H4 (cell line): Measurements from ENCODE around the gene SOHLH1. TPM values are rescaled to one million over a fixed set of nuclear protein-coding genes. Genes with fewer than 3 reads are reported as not detected.

Source experiments
- DNase-seq: peaks from one replicate; pipeline ENCODE4 v3.0.0-alpha.2; 2015; ENCODE audit warnings: low spot score
- total RNA-seq: library from RNA; depleted of rRNA; stranded (reverse); fragments of >200 nt; shearing (Covaris generic); gene quantifications from 2 replicates; pipeline ENCODE4 v1.2.3, GENCODE V29; 2014; rRNA removed

The SOHLH1 gene
- total RNA-seq, 1 experiment from 2014 or later, result not detected

DNA sequence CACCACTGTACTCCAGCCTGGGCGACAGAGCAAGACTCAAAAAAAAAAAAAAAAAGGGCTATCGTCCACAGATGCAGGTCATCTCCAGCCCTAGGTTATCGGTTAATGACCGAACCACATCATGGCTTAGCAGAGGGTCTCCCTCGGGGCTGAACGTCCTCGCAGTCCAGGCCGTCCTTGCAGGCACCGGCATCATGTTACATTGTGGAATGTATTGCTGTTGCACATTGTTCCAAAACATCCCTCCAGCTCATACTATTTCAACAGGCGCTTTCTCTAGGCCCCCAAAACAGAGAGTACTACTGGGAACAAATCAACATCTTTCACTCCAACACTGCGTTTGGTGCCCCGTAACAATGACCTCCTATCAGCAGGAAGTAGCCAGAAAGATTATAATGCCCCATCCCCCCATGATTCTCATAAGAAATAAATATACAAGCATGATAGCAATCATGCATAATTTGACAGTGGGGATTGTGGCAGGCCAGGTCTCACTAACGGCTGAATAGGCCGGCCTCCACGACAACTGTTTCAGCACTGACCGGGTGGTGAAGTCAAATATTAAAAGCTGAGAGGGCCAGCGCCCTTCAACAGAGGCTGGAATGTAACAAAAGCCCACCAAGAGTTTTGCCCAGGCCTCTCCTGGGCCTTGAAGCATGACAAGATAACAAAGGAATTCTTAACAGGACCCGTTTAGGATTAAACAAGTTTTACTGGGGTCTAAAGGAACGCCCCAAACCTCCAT, 37.3 kb downstream of the SOHLH1 start:
- no peak for DNase-seq

- DNase-seq, result no peak
These were observed 38.9 kb downstream of the SOHLH1 start for GRCh38 chr9:135660407-135660806.

DNA sequence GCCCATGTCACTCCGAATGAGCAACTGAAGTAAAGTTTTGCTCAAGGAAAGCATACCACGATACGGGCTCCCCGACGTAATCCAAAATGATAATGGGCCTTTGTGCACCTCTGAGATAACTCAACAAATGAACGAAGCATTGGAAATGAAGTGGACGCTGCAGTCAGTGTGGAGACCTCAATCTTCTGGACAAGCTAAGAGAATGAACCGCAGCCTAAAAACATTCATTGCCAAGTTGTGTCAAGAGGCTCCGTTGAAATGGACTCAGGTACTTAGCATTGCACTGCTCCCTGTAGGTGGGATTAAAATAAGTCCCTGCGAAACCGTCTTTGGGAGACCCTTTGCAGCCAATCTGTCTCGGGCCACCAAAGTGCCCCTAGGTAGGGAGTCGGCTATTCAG, 40.0 kb downstream of the SOHLH1 start:
- no peak for DNase-seq

DNA sequence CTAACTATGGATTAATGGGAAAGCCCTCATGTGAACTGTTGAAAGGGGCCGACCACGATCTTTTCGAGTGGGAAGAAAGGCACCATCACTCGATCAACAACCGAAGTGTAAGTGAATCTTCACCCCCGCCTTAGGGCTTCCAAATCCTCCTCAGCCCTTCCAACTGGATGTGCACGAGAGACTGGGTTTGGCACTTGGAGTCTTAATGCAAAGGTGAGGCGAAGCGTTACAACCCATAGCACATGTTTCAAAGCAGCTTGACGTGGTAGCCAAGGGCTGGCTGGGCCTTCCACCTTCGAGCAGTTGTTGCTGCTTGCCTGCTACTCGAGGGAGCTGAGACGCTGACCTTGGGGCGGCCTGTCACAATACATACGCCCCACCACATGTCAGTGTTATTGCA, 41.9 kb downstream of the SOHLH1 start:
- DNase-seq, result no peak

DNA sequence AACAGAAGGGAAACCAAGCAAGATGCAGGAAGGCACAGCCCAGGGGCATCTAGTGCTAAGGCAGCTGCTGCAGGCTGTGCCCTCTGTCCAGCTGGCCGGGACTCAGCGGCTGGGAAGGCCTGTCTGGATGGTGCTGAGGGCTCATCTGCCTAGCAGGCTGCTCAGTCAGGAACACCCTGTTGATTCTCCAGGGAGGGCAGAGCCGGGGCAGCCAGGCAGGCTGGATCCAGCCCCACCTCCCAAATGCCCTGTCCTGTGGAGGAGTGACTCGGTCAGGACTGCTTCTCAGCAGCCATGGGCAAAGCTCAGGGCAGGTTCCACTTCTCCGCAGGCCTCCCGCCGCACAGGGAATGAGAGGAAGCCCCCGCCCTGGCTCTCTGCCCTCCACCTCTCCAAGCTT, 44.0 kb downstream of the SOHLH1 start:
- DNase-seq, result no peak

DNA sequence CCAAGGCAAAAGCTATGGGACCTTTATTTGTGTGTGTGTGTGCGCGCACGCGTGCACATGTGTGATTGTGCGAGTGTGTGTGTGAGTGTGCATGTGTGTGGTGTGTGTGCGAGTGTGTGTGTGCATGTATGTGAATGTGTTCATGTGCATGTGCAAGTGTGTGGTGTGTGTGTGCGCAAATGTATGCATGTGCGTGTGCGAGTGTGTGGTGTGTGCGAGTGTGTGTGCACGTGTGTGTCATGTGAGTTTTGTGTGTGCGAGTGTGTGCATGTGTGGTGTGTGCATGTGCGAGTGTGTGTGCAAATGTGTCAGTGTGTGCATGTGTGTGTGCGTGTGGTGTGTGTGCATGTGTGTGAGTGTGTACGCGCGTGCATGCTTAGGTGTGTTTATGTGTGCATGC, 48.9 kb downstream of the SOHLH1 start:
- DNase-seq, result no peak

DNA sequence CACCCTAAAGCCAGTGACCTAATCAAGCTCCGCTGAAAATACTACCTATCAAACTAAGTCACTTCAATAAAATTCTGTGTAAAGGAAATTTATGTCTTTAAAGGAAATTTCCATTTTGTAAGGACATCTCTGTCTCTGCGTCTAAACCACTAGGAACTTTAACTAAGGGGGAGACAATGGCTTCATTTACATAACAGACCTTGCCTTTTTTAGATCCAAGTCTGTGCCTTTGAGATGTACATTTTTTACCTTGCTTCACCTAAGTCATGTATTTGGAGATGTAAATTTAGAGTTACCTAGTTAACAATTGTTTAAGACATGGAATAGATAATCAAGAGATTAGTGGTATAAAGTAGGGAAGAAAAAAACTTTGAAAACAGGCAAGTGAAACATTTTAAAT, 49.8 kb downstream of the SOHLH1 start:
- no peak for DNase-seq

DNA sequence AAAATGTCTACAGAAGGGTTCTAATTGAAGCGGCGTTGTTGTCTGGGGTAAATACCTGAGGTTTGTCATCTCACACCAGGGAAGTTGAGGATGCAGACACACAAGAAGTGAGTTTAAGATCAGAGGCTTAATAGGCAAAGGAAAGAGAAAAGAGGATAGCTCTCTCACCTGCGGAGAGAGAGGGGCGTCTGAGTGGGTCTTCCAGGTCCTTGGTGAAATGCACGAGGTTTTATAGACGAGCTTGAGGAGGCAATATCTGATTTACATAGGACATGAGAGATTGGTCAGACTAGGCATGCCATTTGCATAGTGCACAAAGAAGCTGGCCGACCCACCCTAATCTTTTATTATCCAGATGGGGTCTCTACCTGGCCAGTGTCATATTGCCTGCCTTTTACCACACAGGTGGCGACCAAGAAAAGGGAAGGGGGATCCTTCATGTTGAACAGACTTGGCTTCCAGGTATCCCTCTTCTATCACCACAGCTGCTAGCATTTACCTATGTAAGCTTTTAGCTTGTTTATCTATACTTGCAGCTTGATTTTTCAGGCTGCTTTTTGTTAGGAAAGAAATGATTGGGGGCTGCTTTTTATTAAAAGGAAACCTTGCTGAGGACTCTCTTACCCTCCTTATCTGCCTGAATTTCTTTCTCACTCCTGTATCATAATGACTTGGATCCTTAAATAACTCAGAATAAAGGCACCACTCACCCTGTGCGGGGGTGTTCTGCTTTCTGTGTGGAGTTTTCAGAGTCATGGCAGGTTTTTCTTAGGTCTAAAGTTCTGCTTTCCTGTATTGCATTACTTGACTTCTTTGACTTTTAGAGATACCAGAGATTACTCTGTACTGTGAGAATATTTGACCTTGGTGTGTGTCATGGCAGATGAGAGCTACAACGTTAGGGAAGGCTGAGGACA, 50.5 kb downstream of the SOHLH1 start:
- DNase-seq, result no peak

- no peak for DNase-seq
These were observed 51.4 kb downstream of the SOHLH1 start for GRCh38 chr9:135647884-135648283.

DNA sequence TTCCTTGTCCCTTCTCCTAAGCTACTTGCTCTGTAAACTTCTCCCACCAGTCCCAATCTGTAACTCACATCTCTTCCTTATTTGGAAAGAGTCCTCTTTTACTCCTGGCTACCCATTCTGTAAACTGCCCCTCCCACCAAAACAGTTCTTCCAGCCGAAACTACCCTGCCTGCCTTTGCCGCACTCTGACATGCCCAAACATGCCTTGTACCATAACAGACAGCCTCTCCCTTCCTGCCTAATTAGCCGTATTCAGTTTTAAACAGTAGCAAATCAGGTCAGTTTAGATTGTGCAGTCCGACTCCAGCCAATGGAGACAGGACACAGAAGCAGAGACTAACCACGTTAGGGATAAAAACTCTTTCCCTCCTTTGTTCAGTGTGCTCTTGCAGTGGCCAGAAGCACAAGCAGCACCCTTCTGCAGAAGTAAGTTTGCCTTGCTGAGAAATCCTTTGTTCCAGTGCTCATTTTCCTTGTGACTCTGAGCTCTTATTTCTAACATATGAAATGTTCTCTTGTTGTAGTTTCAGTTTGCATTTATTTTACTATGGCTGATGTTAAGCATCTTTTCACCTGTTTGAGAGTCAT, 54.6 kb downstream of the SOHLH1 start:
- DNase-seq, result no peak

Other genes starting within 250 kb of the SOHLH1 start
- 9.2 and 10.3 TPM in 2 replicates for gene PPP1R26, start 219.7 kb downstream of the SOHLH1 start, total RNA-seq
- gene MRPS2, start 198.8 kb downstream of the SOHLH1 start, total RNA-seq, result 30.3 and 34.6 TPM in 2 replicates
- not detected in 2 replicates for gene LCN1, start 178.0 kb downstream of the SOHLH1 start, total RNA-seq
- gene OBP2A, start 153.4 kb downstream of the SOHLH1 start, total RNA-seq, result not detected in 2 replicates
- 2.6 TPM in 1 of 2 replicates, not detected in the other for gene PAEP, start 137.7 kb downstream of the SOHLH1 start, total RNA-seq
- gene GLT6D1, start 59.9 kb downstream of the SOHLH1 start, total RNA-seq, result not detected in 2 replicates
- gene LCN9, start 36.2 kb downstream of the SOHLH1 start, total RNA-seq, result not detected in 2 replicates
- not detected in 2 replicates for gene KCNT1, start 2.7 kb upstream of the SOHLH1 start, total RNA-seq
- gene CAMSAP1, start 208.1 kb upstream of the SOHLH1 start, total RNA-seq, result 11.0 and 13.5 TPM in 2 replicates